ENCODE results near the gene STK40.

- TF ChIP-seq CTCF (IDR thresholded peaks at IDR 0.05; ENCODE audit: low read depth, low read length, poor library complexity, severe bottlenecking) (no peak), EZH2phosphoT487 (IDR thresholded peaks at IDR 0.05; ENCODE audit: borderline replicate concordance, low read length) (no peak)
Measured at GRCh38 chr1:36304521-36304920, 81.2 kb downstream of the STK40 start.

All from DOHH2 (cell line).